Natural killer cell treated with Interleukin-12 subunit alpha and Interleukin-12 subunit beta and Interleukin-15 and Interleukin-18, amount 100 ng/mL, for 72 hours (primary cell): ENCODE results near the gene SCAF11. TPM values are rescaled to one million over a fixed set of nuclear protein-coding genes. Genes with fewer than 3 reads are reported as not detected.
A peak's percentile ranks its signal among the peaks of the same experiment; 100 is the strongest.

ENCODE experiments used
- ATAC-seq, 2 donors: fragments of 150-1000 bp; cut with Tn5 transposase in 1 of 2; sonication (Bioruptor Pico), chemical (Tn5 transposase) in 1 of 2; 2 replicates each; pipeline ENCODE4 v1.10.0; 2021
- DNase-seq: peaks from one replicate; pipeline ENCODE4 v3.0.0; 2022; ENCODE audit warnings: low spot score
- H3K27ac Mint-ChIP-seq, 2 donors: 1 replicate in 1 of 2; 2 replicates in 1 of 2; pipeline ENCODE4 v1.8.0; 2022; ENCODE audit warnings: mixed read lengths in 2 of 2, mild to moderate bottlenecking in 1 of 2, moderate library complexity in 1 of 2
- H3K27me3 Mint-ChIP-seq, 2 donors: 1 replicate in 1 of 2; 2 replicates in 1 of 2; pipeline ENCODE4 v1.8.0; 2022; ENCODE audit warnings: mixed read lengths in 2 of 2
- H3K36me3 Mint-ChIP-seq: one replicate; pipeline ENCODE4 v1.8.0; 2022; ENCODE audit warnings: mixed read lengths
- H3K4me1 Mint-ChIP-seq, 2 donors: 1 replicate in 1 of 2; 2 replicates in 1 of 2; pipeline ENCODE4 v1.8.0; 2022; ENCODE audit warnings: low read depth in 2 of 2, mixed read lengths in 2 of 2, mild to moderate bottlenecking in 1 of 2
- H3K4me3 Mint-ChIP-seq: one replicate; pipeline ENCODE4 v1.8.0; 2022; ENCODE audit warnings: mixed read lengths
- H3K9me3 Mint-ChIP-seq: 2 replicates; pipeline ENCODE4 v1.8.0; 2022; ENCODE audit warnings: mixed read lengths
- total RNA-seq, 2 donors: library from RNA; stranded (reverse); gene quantifications; one replicate each; pipeline ENCODE4 v1.2.3, GENCODE V29; 2022

The SCAF11 gene
- total RNA-seq, 2 donors from 2014 or later: 106 to 117 TPM

GRCh38 chr12:45933504-45933903, 56.9 kb downstream of the SCAF11 start:
- DNase-seq: no peak
- H3K27me3 Mint-ChIP-seq: no peaks in the 10 kb centered on the region
- peaks cover 5% of the 10 kb centered on the region for H3K36me3 Mint-ChIP-seq
- H3K27ac Mint-ChIP-seq: no peak overlapping the region
- H3K9me3 Mint-ChIP-seq: no peaks in the 10 kb centered on the region
- peaks cover 9 to 15% of the 10 kb centered on the region in 2 donors for H3K4me1 Mint-ChIP-seq
- ATAC-seq: no peak
- no peak overlapping the region for H3K4me3 Mint-ChIP-seq

- DNase-seq (no peak), ATAC-seq (no peak)
Measured at GRCh38 chr12:45930369-45930768, 60.0 kb downstream of the SCAF11 start.

GRCh38 chr12:45928309-45928708, 62.1 kb downstream of the SCAF11 start:
- H3K4me3 Mint-ChIP-seq: no peak overlapping the region
- no peaks in the 10 kb centered on the region for H3K9me3 Mint-ChIP-seq
- no peak for DNase-seq
- peaks cover 5 to 6% of the 10 kb centered on the region in 2 donors for H3K4me1 Mint-ChIP-seq
- peak overlapping the region in 1 of 2 donors; percentile 38 for H3K27ac Mint-ChIP-seq
- no peaks in the 10 kb centered on the region for H3K27me3 Mint-ChIP-seq
- ATAC-seq: peak; percentile 50 to 60
- peaks cover 24% of the 10 kb centered on the region for H3K36me3 Mint-ChIP-seq

More at GRCh38 chr12:45930369-45930768, 60.0 kb downstream of the SCAF11 start:
- Mint-ChIP-seq H3K4me3 (no peak overlapping the region), H3K36me3 (peaks cover 24% of the 10 kb centered on the region), H3K4me1 (peaks cover 5 to 6% of the 10 kb centered on the region in 2 donors), H3K9me3 (no peaks in the 10 kb centered on the region), H3K27ac (no peak overlapping the region), H3K27me3 (no peaks in the 10 kb centered on the region)

- Mint-ChIP-seq H3K36me3 (peaks cover 8% of the 10 kb centered on the region), H3K4me3 (no peak overlapping the region), H3K9me3 (no peaks in the 10 kb centered on the region), H3K27ac (no peak overlapping the region), H3K27me3 (no peaks in the 10 kb centered on the region), H3K4me1 (peaks cover 5 to 10% of the 10 kb centered on the region in 2 donors)
- no peak for ATAC-seq
- DNase-seq: no peak
Measured at GRCh38 chr12:45918818-45919217, 71.6 kb downstream of the SCAF11 start.

GRCh38 chr12:45915405-45915804, 75.0 kb downstream of the SCAF11 start:
- DNase-seq (no peak), ATAC-seq (no peak)
- H3K4me3 Mint-ChIP-seq: no peak overlapping the region
- H3K4me1 Mint-ChIP-seq: peaks cover 5 to 9% of the 10 kb centered on the region in 2 donors
- peak overlapping the region in 1 of 2 donors; percentile 8 for H3K27ac Mint-ChIP-seq
- no peaks in the 10 kb centered on the region for H3K27me3 Mint-ChIP-seq
- H3K36me3 Mint-ChIP-seq: no peaks in the 10 kb centered on the region
- H3K9me3 Mint-ChIP-seq: no peaks in the 10 kb centered on the region

- Mint-ChIP-seq H3K9me3 (no peaks in the 10 kb centered on the region), H3K36me3 (peaks cover 5% of the 10 kb centered on the region), H3K27ac (no peak overlapping the region), H3K4me3 (no peak overlapping the region), H3K4me1 (peaks cover 5 to 14% of the 10 kb centered on the region in 2 donors), H3K27me3 (no peaks in the 10 kb centered on the region)
- peak; percentile 55 to 57 for ATAC-seq
- DNase-seq: no peak
Measured at GRCh38 chr12:45914090-45914489, 76.3 kb downstream of the SCAF11 start.

GRCh38 chr12:45913631-45914030, 76.7 kb downstream of the SCAF11 start:
- Mint-ChIP-seq H3K4me3 (no peak overlapping the region), H3K9me3 (no peaks in the 10 kb centered on the region), H3K27ac (no peak overlapping the region), H3K36me3 (peaks cover 5% of the 10 kb centered on the region), H3K27me3 (no peaks in the 10 kb centered on the region), H3K4me1 (peaks cover 5 to 14% of the 10 kb centered on the region in 2 donors)
- ATAC-seq: no peak
- DNase-seq: no peak

- Mint-ChIP-seq H3K9me3 (no peaks in the 10 kb centered on the region), H3K27ac (no peak overlapping the region), H3K27me3 (no peaks in the 10 kb centered on the region), H3K4me3 (no peak overlapping the region), H3K36me3 (peaks cover 5% of the 10 kb centered on the region), H3K4me1 (peaks cover 5 to 14% of the 10 kb centered on the region in 2 donors)
- no peak for ATAC-seq
- no peak for DNase-seq
Measured at GRCh38 chr12:45912774-45913173, 77.6 kb downstream of the SCAF11 start.

GRCh38 chr12:45909041-45909713, 81.2 kb downstream of the SCAF11 start:
- ATAC-seq (no peak), DNase-seq (no peak)
- no peak overlapping the region for H3K4me3 Mint-ChIP-seq
- no peaks in the 10 kb centered on the region for H3K27me3 Mint-ChIP-seq
- H3K36me3 Mint-ChIP-seq: peaks cover 16% of the 10 kb centered on the region
- no peak overlapping the region for H3K27ac Mint-ChIP-seq
- H3K9me3 Mint-ChIP-seq: no peaks in the 10 kb centered on the region
- peaks cover 0 to 7% of the 10 kb centered on the region in 2 donors for H3K4me1 Mint-ChIP-seq

- DNase-seq: no peak
- Mint-ChIP-seq H3K27ac (no peak overlapping the region), H3K36me3 (peaks cover 16% of the 10 kb centered on the region), H3K27me3 (no peaks in the 10 kb centered on the region), H3K4me1 (peaks cover 0 to 7% of the 10 kb centered on the region in 2 donors), H3K9me3 (no peaks in the 10 kb centered on the region), H3K4me3 (no peak overlapping the region)
- ATAC-seq: no peak
Measured at GRCh38 chr12:45907955-45908354, 82.4 kb downstream of the SCAF11 start.

GRCh38 chr12:45898094-45898493, 92.3 kb downstream of the SCAF11 start:
- no peaks in the 10 kb centered on the region for H3K27me3 Mint-ChIP-seq
- peaks cover 17 to 33% of the 10 kb centered on the region in 2 donors for H3K4me1 Mint-ChIP-seq
- DNase-seq (no peak), ATAC-seq (no peak)
- H3K4me3 Mint-ChIP-seq: no peak overlapping the region
- peaks cover 35% of the 10 kb centered on the region for H3K36me3 Mint-ChIP-seq
- H3K9me3 Mint-ChIP-seq: no peaks in the 10 kb centered on the region
- H3K27ac Mint-ChIP-seq: no peak overlapping the region

- H3K4me3 Mint-ChIP-seq: no peak overlapping the region
- peaks cover 35% of the 10 kb centered on the region for H3K36me3 Mint-ChIP-seq
- H3K4me1 Mint-ChIP-seq: peaks cover 29 to 41% of the 10 kb centered on the region in 2 donors
- no peaks in the 10 kb centered on the region for H3K27me3 Mint-ChIP-seq
- ATAC-seq: peak; percentile 51 to 76
- peak overlapping the region; percentile 5 to 49 for H3K27ac Mint-ChIP-seq
- DNase-seq: no peak
- H3K9me3 Mint-ChIP-seq: no peaks in the 10 kb centered on the region
Measured at GRCh38 chr12:45895961-45896360, 94.4 kb downstream of the SCAF11 start.

GRCh38 chr12:45893240-45893639, 97.1 kb downstream of the SCAF11 start:
- no peaks in the 10 kb centered on the region for H3K9me3 Mint-ChIP-seq
- DNase-seq (no peak), ATAC-seq (no peak)
- H3K4me3 Mint-ChIP-seq: no peak overlapping the region
- H3K27ac Mint-ChIP-seq: no peak overlapping the region
- H3K36me3 Mint-ChIP-seq: peaks cover 27% of the 10 kb centered on the region
- peaks cover 30 to 39% of the 10 kb centered on the region in 2 donors for H3K4me1 Mint-ChIP-seq
- H3K27me3 Mint-ChIP-seq: no peaks in the 10 kb centered on the region

GRCh38 chr12:45890276-45890675, 100.1 kb downstream of the SCAF11 start:
- no peak overlapping the region for H3K27ac Mint-ChIP-seq
- DNase-seq: no peak
- no peaks in the 10 kb centered on the region for H3K9me3 Mint-ChIP-seq
- no peak overlapping the region for H3K4me3 Mint-ChIP-seq
- H3K36me3 Mint-ChIP-seq: peaks cover 21% of the 10 kb centered on the region
- ATAC-seq: no peak
- H3K4me1 Mint-ChIP-seq: peaks cover 20 to 35% of the 10 kb centered on the region in 2 donors
- no peaks in the 10 kb centered on the region for H3K27me3 Mint-ChIP-seq
